A549 treated with Hydrocortisone at 1 μM for 4 hours (cell line): ENCODE results near the gene ASTN2. TPM values are rescaled to one million over a fixed set of nuclear protein-coding genes. Genes with fewer than 3 reads are reported as not detected.

Source experiments
- total RNA-seq: library from RNA; stranded (reverse); fragments of 200-300 nt; extraction: Qiagen RNA extraction; gene quantifications from 5 replicates; pipeline ENCODE4 v1.2.3, GENCODE V29; 2022

Gene ASTN2
- total RNA-seq = 4.0 to 5.3 TPM (median 4.3 TPM) in 5 replicates

GRCh38 chr9:117414906-117415331 is at the start of gene ASTN2:
Gene ASTN2, minus strand, starts transcription at chr9:117415057. Its CDS starts 119 bp downstream, at chr9:117414938.

GRCh38 chr9:116687074-116687753 is 727.6 kb downstream of the ASTN2 start, which contains the start of gene TRIM32:
Gene TRIM32, plus strand, starts transcription at chr9:116687305. Its CDS starts 10,438 bp downstream, at chr9:116697743.

